ENCODE results near the gene POLG.

The POLG gene

GRCh38 chr15:89345248-89345647 is 10.6 kb upstream of the POLG start:
- H3K27ac Mint-ChIP-seq, result no peak overlapping the region
- H3K9me3 Mint-ChIP-seq, result no peaks in the 10 kb centered on the region
- no peaks in the 10 kb centered on the region for H3K36me3 Mint-ChIP-seq
- H3K4me3 Mint-ChIP-seq, result no peak overlapping the region
- ATAC-seq, result no peak
- peaks cover 15% of the 10 kb centered on the region for H3K27me3 Mint-ChIP-seq
- no peaks in the 10 kb centered on the region for H3K4me1 Mint-ChIP-seq

- Mint-ChIP-seq H3K9me3 (no peaks in the 10 kb centered on the region), H3K36me3 (no peaks in the 10 kb centered on the region), H3K4me3 (no peak overlapping the region), H3K4me1 (no peaks in the 10 kb centered on the region), H3K27ac (no peak overlapping the region), H3K27me3 (no peaks in the 10 kb centered on the region)
- ATAC-seq, result no peak
Observed at GRCh38 chr15:89342840-89343239, 8.2 kb upstream of the POLG start.

- ATAC-seq, result no peak
- Mint-ChIP-seq H3K4me3 (no peak overlapping the region), H3K36me3 (no peaks in the 10 kb centered on the region), H3K4me1 (peaks cover 10% of the 10 kb centered on the region), H3K27ac (no peak overlapping the region), H3K9me3 (no peaks in the 10 kb centered on the region), H3K27me3 (no peaks in the 10 kb centered on the region)
Observed at GRCh38 chr15:89341316-89342005, 6.8 kb upstream of the POLG start.

- no peak overlapping the region for H3K27ac Mint-ChIP-seq
- no peaks in the 10 kb centered on the region for H3K9me3 Mint-ChIP-seq
- H3K36me3 Mint-ChIP-seq, result no peaks in the 10 kb centered on the region
- H3K27me3 Mint-ChIP-seq, result no peaks in the 10 kb centered on the region
- H3K4me3 Mint-ChIP-seq, result no peak overlapping the region
- no peak for ATAC-seq
- peaks cover 12% of the 10 kb centered on the region for H3K4me1 Mint-ChIP-seq
Observed at GRCh38 chr15:89340573-89340972, 5.9 kb upstream of the POLG start.

GRCh38 chr15:89338036-89338435 is 3.4 kb upstream of the POLG start:
- H3K4me1 Mint-ChIP-seq, result peaks cover 20% of the 10 kb centered on the region
- H3K36me3 Mint-ChIP-seq, result no peaks in the 10 kb centered on the region
- H3K4me3 Mint-ChIP-seq, result no peak overlapping the region
- no peaks in the 10 kb centered on the region for H3K27me3 Mint-ChIP-seq
- H3K27ac Mint-ChIP-seq, result no peak overlapping the region
- H3K9me3 Mint-ChIP-seq, result no peaks in the 10 kb centered on the region
- no peak for ATAC-seq

DNA sequence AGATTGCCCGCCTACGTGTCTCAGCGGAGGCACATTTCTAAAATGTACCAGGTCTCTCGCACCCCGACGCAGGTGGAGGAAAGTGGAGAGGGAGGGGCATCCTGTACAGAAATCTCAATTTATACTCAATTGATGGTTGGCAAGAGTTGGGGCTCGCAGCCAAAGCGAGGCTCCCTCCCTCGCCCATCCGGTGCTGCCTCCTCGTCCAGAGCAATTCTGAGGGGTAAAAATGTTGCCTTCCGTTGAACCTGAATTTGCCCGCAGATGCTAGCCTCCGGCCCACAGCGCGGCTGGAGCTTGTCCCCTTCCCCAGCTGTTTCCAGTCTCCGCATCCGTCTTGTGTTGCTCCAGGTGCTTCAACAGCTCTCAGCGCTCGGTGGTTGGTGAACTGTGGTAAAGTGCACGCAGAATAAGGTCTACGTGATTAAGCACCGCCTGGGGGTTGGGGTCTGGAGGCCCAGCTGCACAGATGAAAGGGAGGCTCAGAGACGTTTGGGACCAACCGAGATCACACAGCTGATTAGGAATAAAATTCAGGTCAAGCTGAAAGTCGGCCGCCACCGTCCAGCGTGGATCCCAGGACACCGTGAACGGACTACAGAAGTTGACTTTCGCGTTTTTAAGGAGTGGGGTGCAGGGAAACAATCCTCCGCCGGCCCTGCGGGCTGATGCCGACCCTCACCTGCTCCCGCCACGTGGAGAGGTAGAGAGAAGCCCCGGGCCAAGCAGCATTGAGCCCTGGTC is 846 bp upstream of the POLG start:
- Mint-ChIP-seq H3K4me3 (peak overlapping the region; percentile 83), H3K9me3 (no peaks in the 10 kb centered on the region)
- ATAC-seq, result peak; percentile 32

GRCh38 chr15:89333959-89334509 is 590 bp downstream of the POLG start:
- Mint-ChIP-seq H3K4me3 (peak overlapping the region; percentile 83), H3K27ac (peak overlapping the region; percentile 86), H3K9me3 (no peaks in the 10 kb centered on the region), H3K4me1 (peaks cover 58% of the 10 kb centered on the region), H3K36me3 (peaks cover 31% of the 10 kb centered on the region), H3K27me3 (no peaks in the 10 kb centered on the region)
- no peak for ATAC-seq

More for the DNA sequence above, 846 bp upstream of the POLG start:
- Mint-ChIP-seq H3K27ac (peak overlapping the region; percentile 86), H3K4me1 (peaks cover 44% of the 10 kb centered on the region), H3K36me3 (peaks cover 19% of the 10 kb centered on the region), H3K27me3 (no peaks in the 10 kb centered on the region)

GRCh38 chr15:89333011-89333860 is 1.4 kb downstream of the POLG start:
- Mint-ChIP-seq H3K36me3 (peaks cover 37% of the 10 kb centered on the region), H3K4me1 (peaks cover 64% of the 10 kb centered on the region), H3K9me3 (no peaks in the 10 kb centered on the region), H3K27ac (peak overlapping the region; percentile 86), H3K27me3 (no peaks in the 10 kb centered on the region), H3K4me3 (peak overlapping the region; percentile 83)
- no peak for ATAC-seq

DNA sequence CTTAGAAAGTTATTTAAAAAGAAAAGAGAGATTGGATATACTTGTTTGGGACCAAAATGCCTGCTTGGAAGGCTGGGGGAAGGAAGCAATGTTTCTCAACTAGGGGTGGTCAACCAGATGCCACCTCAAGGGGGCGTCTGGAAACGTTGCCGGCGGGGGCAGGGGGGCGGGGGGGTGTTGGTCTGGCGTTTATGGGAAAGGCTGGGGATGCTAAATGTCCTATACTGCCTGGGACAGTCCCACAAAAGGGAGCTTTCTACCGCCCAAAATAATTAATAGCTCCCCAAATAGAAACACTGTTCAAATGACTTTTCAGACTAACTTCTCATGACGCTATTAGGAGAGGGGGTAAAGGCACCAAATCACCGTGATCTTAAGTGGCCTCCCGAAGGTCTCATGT is 2.2 kb downstream of the POLG start:
- peak overlapping the region; percentile 49 for H3K4me3 Mint-ChIP-seq
- H3K36me3 Mint-ChIP-seq, result peaks cover 45% of the 10 kb centered on the region
- H3K27ac Mint-ChIP-seq, result peak overlapping the region; percentile 24
- no peaks in the 10 kb centered on the region for H3K27me3 Mint-ChIP-seq
- no peaks in the 10 kb centered on the region for H3K9me3 Mint-ChIP-seq
- ATAC-seq, result no peak
- peaks cover 67% of the 10 kb centered on the region for H3K4me1 Mint-ChIP-seq

DNA sequence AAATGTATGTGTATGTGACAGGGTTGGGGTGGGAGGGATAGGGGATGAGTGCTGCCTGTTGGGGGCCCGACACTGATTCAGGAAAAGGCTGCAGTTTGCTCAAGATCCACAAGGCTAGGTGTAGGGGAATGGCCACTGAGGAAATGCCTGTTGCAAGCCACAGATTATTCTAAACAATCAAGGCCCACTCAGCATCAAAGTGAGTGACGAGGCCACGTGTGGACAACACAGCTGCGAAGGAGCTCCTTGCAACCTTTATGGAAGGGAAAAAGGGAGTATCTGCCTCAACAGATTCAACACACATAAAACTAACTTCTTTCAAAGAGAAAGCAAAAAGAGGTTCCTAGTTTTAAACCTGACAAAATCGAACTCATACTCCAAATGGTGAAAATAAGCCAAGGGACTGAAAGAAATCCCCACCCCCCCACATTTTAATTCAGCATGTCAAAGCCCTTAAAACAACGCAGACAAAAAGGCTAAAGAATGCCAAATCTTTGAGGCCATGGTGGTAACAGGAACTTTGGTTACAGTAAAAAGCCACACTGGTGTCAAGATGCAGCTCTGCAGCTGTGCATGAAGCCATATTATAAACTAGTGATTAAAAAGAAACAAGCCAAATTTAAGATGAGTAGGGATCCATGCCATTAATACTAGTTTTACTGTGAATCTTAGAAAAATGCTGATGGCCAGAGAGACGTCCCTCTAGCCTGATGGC is 3.6 kb downstream of the POLG start:
- peak overlapping the region; percentile 34 for H3K4me3 Mint-ChIP-seq
- no peaks in the 10 kb centered on the region for H3K27me3 Mint-ChIP-seq
- no peak overlapping the region for H3K27ac Mint-ChIP-seq
- peaks cover 57% of the 10 kb centered on the region for H3K4me1 Mint-ChIP-seq
- H3K9me3 Mint-ChIP-seq, result no peaks in the 10 kb centered on the region
- no peak for ATAC-seq
- H3K36me3 Mint-ChIP-seq, result peaks cover 59% of the 10 kb centered on the region

GRCh38 chr15:89330119-89330518 is 4.5 kb downstream of the POLG start:
- Mint-ChIP-seq H3K27me3 (no peaks in the 10 kb centered on the region), H3K4me3 (no peak overlapping the region), H3K36me3 (peaks cover 63% of the 10 kb centered on the region), H3K27ac (peak overlapping the region; percentile 12), H3K4me1 (peaks cover 51% of the 10 kb centered on the region), H3K9me3 (no peaks in the 10 kb centered on the region)
- ATAC-seq, result no peak

DNA sequence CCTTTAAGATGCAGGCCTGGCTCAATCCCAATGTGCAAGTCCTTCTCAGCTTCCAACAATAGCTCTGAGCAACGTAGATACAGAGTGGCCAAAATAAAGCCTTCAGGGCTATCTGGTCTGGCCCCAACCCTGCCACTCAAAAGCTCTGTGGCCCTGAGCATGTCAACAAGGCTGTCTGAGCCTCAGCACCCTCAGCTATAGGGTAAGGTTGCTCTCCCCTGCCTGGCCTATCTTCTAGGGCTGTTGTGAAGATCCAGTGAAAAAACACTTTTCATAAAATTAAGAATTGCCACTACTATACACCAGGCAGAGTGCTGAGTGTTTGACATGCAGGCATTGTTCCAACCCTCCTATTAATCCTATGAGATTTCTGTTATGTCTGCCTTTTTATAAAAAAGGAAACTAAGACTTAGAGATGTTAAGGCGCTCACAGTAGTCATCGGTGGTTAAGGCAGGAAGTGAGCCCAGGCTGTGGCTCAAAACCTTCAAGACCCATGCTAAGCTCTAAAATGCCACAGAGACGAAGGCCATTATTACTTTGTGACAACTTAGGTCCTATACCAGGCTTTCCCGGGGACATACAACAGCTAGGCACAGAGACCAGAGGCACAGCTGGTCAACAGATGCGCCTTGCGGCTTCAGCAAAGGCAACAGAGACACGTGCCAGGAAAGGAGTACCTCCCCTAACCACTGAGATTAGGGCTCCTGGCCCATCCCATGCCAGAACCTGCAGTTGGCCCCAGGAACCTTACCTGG is 5.1 kb downstream of the POLG start:
- no peak for ATAC-seq
- Mint-ChIP-seq H3K4me3 (no peak overlapping the region), H3K4me1 (peaks cover 47% of the 10 kb centered on the region), H3K9me3 (no peaks in the 10 kb centered on the region), H3K36me3 (peaks cover 69% of the 10 kb centered on the region), H3K27me3 (no peaks in the 10 kb centered on the region), H3K27ac (peak overlapping the region; percentile 12)

GRCh38 chr15:89328398-89329254 is 6.0 kb downstream of the POLG start:
- no peak overlapping the region for H3K27ac Mint-ChIP-seq
- no peaks in the 10 kb centered on the region for H3K9me3 Mint-ChIP-seq
- peaks cover 47% of the 10 kb centered on the region for H3K4me1 Mint-ChIP-seq
- H3K4me3 Mint-ChIP-seq, result no peak overlapping the region
- peaks cover 78% of the 10 kb centered on the region for H3K36me3 Mint-ChIP-seq
- ATAC-seq, result no peak
- H3K27me3 Mint-ChIP-seq, result no peaks in the 10 kb centered on the region
